GM18951 (cell line): Measurements from ENCODE around the gene TAGLN.
A peak's percentile ranks its signal among the peaks of the same experiment; 100 is the strongest.

Experiments
- POLR2A ChIP-seq: IDR thresholded peaks from 4 replicates; pipeline ENCODE4 v1.6.1; 2011; ENCODE audit warnings: mild to moderate bottlenecking; ENCODE audit not compliant: insufficient read length, insufficient read depth; ENCODE audit errors: extremely low read depth
- in situ Hi-C: fragments of 300-500 bp; cut with MboI; formaldehyde crosslinking; loops from one replicate; pipeline ENCODE4 v1.12.0; 2022; ENCODE audit warnings: low sequenced_read_pairs, mixed read lengths, inconsistent platforms; ENCODE audit not compliant: unreplicated experiment

Gene TAGLN

DNA sequence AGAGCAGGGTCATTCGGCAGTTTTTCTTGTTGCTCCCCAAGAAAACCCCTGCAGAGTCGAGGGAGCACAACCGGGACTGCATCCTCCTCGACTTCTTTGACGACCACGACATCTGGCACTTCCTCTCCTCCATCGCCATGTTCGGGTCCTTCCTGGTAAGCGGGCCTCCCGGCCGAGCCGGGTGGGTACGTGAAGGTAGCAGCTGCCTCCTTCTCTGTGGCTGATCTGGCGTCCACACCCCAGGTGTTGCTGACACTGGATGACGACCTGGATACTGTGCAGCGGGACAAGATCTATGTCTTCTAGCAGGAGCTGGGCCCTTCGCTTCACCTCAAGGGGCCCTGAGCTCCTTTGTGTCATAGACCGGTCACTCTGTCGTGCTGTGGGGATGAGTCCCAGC lies 3.4 kb upstream of the TAGLN start:
- in situ Hi-C loops, result no loop called here
- TF ChIP-seq POLR2A, result no peak

DNA sequence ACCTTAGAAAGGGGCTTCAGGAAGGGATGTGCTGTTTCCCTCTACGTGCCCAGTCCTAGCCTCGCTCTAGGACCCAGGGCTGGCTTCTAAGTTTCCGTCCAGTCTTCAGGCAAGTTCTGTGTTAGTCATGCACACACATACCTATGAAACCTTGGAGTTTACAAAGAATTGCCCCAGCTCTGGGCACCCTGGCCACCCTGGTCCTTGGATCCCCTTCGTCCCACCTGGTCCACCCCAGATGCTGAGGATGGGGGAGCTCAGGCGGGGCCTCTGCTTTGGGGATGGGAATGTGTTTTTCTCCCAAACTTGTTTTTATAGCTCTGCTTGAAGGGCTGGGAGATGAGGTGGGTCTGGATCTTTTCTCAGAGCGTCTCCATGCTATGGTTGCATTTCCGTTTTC lies 2.2 kb upstream of the TAGLN start:
- TF ChIP-seq POLR2A, result no peak
- in situ Hi-C loops, result no loop called here

DNA sequence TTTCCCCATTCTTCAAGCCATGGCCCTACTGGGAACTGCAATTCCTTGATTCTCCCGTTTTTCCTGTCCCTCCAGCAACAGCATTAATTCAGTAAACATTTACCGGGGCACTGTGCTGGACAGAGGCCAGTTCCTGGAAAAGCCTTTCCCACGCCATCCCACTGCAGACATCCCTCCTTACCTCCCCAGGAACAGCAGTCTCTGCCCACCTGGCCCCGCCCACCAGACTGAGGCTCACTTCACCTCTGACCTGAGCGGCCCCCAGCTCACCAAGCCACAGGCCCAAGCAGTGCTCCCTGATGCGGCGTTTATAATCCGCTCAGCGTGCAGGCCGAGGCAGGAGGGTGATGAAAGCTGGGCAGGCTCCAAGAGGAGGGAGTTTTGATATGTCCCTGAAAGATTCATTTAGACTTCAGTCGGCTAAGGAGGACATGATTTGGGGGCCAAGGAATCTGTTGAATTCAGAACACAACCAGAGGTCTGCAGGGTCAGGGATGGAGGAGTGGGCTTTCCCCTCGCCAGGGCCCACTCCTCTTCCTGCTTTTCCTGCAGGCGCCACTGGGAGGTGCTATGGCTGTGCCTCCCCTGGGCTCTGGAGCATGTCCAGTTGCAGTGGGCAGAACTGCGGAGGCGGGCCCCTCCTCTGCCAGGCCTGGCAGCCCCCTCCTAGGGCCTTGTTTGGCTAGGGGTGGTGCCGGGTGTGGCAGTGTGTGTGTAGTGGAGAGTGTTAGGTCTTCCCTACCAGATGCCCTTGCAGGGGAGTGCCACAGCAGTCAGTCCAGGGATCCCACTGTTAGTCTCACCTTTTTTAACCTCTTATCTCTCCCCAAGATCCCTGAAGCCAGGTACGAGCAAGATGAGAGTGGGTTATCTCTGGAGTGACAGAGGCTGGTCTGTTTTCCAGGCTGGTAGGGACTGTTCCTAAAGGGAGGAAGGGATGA lies 1.4 kb upstream of the TAGLN start:
- TF ChIP-seq POLR2A, result no peak
- in situ Hi-C loops, result no loop called here

DNA sequence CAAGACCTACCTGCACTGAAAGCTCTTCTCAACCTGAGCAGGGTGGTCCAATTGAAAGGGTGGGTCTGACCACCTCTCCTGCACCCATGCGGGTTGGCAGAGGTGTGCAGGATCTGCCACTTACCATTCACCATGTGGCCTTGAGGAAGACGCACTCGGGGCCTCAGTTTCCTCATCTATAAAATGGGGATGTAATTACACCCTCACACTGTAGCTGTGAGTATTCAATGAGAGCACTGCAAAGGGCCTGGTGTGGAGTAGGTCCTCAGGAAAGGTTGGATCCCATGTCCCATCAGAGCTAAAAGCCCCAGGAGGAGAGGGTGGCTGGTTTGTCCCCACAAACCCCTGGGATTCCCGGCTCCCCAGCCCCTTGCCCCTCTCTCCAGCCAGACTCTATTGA lies 557 bp upstream of the TAGLN start:
- in situ Hi-C loops, result no loop called here

DNA sequence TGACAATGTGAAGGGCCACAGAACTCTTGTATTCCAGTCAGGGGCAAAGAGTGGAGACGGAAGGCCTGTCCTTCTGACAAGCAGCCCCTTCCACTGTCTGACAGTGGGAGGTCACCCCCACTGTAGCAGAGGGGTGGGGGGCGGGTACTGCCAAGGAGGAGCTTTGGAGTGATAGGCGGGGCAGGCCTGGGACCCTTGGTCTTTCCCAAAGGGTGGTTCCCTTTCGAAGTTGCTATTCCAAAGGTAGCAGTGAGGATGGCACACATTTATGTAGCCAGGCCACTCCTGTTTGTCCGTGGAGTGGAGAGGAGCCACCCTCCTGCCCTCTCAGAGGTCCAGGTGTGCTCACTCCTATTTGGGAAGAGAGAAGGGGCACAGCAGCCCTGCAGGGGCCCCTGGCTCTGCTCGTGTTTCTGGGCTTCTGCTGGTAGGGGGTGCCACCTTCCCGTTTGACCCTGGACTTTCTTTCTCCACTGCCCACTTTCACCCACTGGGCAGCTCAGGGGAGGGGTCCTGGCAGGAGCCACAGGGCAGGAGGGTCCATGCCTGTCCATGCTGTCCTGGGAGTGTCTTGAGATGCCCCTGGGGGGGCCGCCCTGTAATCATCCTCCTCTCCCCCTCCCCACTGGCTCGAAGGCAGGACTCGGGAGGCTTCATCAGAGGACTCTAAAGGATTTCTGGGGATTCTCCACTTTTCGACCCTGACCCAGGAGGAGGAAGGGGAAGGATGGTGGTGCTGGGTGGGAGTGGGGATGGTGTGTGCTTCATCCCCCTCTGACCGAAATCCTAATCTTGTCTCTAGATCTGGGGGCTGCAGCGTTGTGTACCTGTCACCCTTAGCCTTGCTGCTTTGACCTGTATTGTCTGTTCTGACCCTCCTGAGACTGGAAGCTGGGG lies 994 bp downstream of the TAGLN start:
- no peak for TF ChIP-seq POLR2A
- in situ Hi-C loops, result no loop called here

More for the DNA sequence above, 557 bp upstream of the TAGLN start:
- TF ChIP-seq POLR2A, result no peak

DNA sequence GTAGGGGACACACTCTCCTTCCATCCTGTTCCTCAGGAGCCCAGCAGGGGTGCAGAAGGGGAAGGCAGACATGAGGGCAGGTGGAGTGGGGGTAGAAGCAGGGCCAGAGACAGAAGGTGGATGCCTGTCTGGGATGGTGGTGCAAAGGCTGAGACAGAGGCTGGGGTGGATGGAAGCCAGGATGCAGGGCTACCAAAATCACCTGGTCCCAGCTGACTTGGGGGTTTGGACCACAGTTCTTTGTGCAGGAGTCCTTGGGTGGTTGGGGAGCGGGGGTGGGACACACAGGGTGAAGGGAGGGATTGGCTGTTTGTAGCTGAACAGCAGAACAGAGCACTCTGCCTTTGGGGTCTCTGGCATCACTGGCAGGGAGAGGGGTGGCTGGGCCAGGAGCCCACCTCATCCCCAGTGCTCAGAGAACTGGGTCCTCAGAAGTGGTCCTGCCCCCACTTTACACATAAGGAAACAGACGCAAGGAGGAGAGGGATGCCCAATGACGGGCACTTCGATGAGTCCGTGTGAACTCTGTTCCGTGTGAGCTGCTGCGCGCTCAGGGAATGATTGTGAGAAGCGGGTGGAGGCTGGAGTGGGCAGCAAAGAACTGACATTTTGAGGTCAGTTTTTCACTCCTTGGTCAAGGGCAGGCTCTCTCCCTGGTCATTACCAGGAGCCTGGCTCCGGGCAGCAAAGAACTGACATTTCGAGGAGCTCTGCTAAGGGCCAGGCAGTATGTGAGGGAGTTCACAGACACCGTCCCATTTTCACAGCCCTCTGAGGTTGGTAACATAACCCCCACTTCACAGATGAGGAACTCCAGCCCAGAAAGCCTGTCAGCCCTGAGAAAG lies 1.9 kb downstream of the TAGLN start:
- TF ChIP-seq POLR2A, result peak; percentile 20
- in situ Hi-C loops, result no loop called here

DNA sequence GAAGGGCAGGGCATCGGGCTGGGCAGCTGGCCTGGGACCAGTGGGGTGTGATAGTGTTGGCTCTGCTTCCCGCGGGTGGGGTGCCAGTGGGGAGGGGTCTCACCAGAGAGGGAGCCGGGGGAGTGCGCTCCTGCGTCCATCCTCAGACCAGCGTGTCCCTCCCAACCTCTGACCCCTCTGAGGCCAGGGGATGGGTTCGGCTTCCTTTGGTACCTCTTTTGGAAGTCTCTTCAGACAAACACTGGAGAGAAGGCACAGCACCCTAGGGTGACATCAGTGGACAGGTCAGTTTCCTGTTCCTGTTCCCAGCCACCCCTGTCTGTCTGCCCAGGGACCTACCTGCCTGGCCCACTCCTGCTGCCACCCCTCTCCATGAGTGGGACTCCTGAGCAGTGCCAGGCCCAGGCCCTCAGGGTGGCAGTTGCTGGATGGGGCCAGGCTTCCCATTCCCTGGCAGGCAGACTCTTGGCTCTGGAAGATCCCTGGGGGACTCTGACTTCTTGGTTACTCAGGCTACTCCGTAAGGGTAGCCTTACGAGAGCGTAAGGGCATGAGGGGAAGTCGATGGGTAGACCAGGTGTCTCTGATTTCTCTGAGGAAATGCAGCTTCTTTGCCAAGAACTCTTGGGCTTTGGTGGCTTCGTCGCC lies 2.6 kb downstream of the TAGLN start:
- in situ Hi-C loops, result no loop called here
- no peak for TF ChIP-seq POLR2A

DNA sequence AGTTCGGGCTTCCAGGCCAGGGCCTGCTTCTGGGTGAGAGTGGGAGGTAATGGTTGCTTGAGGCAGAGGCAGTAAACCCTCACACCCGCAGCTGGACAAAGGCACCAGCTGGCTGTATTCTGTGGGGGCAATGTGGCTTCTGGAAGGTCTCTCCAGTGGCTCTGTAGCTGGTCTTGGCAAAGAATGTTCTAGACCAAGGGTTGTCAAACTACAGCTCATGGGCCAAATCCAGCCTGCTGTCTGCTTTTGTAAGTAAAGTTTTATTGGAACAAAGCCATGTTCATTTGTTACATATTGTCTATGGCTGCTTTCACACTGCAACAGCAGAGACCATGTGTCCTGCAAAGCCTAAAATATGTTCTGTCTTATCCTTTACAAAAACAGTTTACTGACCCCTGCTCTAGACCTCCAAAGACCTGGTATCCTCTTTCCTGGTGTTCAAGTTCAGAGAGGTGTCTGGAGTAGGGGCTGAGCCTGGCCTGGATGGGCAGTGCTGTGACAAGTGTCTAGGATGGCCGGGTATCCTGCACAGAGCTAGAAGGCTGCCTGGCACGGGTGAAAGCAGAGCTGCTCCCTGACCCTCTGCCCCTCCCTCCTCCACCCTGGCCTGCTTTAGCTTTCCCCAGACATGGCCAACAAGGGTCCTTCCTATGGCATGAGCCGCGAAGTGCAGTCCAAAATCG lies 3.4 kb downstream of the TAGLN start:
- no peak for TF ChIP-seq POLR2A

DNA sequence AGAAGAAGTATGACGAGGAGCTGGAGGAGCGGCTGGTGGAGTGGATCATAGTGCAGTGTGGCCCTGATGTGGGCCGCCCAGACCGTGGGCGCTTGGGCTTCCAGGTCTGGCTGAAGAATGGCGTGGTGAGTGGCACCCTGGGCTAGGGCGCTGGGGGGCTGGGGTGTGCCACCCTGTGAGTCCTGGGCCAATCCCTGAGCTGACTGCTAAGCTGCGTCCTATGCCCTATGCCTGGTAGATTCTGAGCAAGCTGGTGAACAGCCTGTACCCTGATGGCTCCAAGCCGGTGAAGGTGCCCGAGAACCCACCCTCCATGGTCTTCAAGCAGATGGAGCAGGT lies 3.9 kb downstream of the TAGLN start:
- in situ Hi-C loops, result no loop called here

More for the DNA sequence above, 3.4 kb downstream of the TAGLN start:
- in situ Hi-C loops, result no loop called here

DNA sequence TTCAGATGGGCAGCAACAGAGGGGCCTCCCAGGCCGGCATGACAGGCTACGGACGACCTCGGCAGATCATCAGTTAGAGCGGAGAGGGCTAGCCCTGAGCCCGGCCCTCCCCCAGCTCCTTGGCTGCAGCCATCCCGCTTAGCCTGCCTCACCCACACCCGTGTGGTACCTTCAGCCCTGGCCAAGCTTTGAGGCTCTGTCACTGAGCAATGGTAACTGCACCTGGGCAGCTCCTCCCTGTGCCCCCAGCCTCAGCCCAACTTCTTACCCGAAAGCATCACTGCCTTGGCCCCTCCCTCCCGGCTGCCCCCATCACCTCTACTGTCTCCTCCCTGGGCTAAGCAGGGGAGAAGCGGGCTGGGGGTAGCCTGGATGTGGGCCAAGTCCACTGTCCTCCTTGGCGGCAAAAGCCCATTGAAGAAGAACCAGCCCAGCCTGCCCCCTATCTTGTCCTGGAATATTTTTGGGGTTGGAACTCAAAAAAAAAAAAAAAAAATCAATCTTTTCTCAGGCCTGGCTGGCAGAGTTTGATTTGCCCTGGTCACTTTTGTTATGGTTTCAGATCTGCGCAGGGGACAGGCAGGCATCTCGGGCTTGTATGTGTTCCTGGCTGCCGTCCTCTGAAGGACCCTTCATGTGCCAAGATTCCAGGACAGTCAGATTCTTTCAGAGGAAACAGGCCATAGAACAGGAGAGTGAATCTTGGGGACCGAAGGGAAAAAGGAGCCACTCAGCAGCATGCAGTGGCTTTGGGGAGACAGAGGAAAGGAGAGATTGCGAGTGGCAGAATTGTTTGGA lies 5.3 kb downstream of the TAGLN start:
- TF ChIP-seq POLR2A, result no peak
- in situ Hi-C loops, result loop anchor here (5.0 kb wide), 1 partner anchor 67 kb away; no protein-coding TSS in a partner anchor

More for the DNA sequence above, 3.9 kb downstream of the TAGLN start:
- no peak for TF ChIP-seq POLR2A

DNA sequence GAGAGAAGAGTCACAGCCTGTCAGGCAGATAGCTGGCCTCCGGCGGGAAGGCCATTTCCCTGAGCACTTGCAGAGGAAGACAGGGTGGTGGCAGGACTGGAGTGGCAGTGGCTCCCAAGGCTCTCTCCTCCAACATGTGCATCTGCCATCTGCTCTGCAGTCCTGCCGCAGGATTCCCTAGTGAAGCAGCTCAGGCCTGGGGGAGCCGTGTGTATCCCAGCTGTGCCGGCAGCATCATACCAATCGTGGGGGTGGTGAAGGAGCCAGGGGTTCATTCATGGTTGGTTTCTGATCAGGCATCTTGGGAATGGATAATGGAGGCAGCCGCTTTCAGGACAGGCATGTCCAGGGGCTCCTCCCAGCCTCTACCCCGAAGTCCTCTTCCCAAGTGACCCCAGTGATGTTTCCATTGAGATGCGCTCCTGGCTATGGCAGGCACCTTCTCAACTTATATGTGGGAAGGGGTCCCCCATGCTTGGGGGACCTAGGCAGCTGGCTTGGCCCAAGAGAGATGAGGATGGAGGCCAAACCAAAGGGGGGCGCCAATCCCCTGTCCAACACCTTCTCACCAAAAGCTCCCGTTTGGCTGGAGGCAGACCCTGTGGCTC lies 6.1 kb downstream of the TAGLN start:
- no peak for TF ChIP-seq POLR2A
- in situ Hi-C loops, result loop anchor here (5.0 kb wide), 1 partner anchor 68 kb away; no protein-coding TSS in a partner anchor

DNA sequence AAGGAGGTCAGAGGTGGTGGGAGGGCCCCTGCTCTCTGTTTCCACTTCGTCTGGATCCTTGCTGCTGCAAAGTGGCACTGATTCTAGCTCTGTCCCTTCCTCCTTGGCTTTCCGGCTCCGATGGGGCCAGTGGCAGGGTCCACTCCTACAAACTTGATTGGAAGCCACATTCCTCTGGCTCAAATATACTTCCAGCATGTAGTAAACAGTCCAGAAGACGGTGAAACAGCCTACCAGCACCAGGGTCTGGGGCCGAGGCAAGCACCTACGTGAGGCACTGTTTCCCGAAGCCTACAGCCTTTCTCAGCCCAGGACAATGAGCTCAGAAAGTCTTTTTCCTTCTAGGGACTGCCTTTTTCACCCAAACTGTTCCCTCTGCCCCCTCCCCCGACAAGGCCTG lies 6.9 kb downstream of the TAGLN start:
- in situ Hi-C loops, result loop anchor here (5.0 kb wide), 1 partner anchor 69 kb away; no protein-coding TSS in a partner anchor

DNA sequence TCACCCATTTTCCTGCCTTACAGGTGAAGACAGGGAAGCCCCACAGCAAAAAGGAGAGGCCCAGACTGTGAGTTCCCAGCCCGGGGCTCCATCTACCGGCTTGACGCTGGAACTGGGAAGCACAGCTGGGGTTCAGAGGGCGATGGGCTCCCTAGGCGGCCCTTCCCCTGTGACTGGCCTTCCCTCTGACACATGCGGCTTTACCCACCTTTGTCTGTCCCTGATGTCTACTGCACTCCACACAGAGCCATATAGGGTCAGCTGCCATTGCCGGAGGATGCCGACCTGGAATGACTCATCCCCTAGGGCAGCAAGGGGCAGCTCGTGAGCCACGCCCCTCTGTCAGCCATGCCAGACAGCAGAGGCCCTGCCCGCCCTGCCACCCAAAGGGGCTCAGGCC lies 7.7 kb downstream of the TAGLN start:
- in situ Hi-C loops, result loop anchor here (5.0 kb wide), 1 partner anchor 70 kb away; no protein-coding TSS in a partner anchor

DNA sequence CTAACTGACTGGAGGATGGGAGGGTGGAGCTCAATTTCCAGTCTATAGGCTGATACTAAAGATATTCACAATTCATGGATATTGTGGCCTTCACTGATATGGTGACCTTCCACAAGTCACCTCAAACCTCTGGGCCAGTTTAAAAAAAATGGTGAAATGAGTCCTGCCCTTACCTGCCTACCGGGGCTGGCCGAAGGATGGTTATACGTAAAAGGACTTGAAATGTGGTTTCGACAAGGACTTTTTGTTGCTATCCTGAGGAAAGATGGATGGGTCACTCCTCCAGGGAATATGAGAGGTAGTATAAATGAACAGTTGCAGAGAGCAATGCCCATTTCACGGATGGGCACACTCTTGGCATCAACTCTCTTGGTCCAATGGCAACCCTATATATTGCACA lies 8.3 kb downstream of the TAGLN start:
- in situ Hi-C loops, result loop anchor here (5.0 kb wide), 1 partner anchor 70 kb away; no protein-coding TSS in a partner anchor

DNA sequence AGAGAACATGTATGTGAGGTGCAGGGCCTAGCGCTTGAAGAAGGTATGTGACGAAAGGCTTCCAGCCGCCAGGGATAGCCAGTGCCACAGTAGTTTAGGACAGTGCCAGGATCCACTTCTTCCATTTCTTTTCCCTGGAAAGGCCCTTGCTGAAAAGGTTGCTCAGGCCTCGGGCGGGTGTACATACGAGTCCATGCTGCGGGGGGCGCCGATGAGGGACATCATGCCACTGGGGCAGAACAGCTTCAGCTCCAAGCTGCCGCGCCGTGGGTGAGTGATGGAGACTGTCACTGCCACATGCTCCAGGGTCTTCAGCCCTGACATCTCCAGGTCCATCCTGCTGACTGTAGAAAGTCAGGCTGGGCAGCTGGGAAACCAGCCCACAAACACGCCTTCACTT lies 9.5 kb downstream of the TAGLN start:
- in situ Hi-C loops, result loop anchor here (5.0 kb wide), 1 partner anchor 71 kb away; no protein-coding TSS in a partner anchor
